Measurements from ENCODE around the gene CCDC124. TPM values are rescaled to one million over a fixed set of nuclear protein-coding genes. Genes with fewer than 3 reads are reported as not detected.

CCDC124 gene
- total and polyA plus RNA-seq, 2 of the 4 experiments (the other 2 are of a cell fraction) = 30.1 to 112 TPM

- no peak overlapping the region for H2BK120ac ChIP-seq (ENCODE audit: low read depth, low read length)
- dilution Hi-C loops (cut with HindIII; ENCODE audit: low sequenced_read_pairs, unreplicated experiment) = no loop called here
Observed at GRCh38 chr19:17972230-17972629, 39.4 kb downstream of the CCDC124 start.

More at GRCh38 chr19:17972230-17972629, 39.4 kb downstream of the CCDC124 start:
- DNase-seq (no peak), ATAC-seq (ENCODE audit: low read depth) (no peak)
- H2BK5ac ChIP-seq (ENCODE audit: low read depth, low read length, poor library complexity, severe bottlenecking) = no peak overlapping the region
- H3K14ac ChIP-seq (replicated peaks; ENCODE audit: low read depth, low read length) = no peak overlapping the region
- WGBS, 2 experiments (ENCODE audit: extremely low coverage in 2 of 2, insufficient read length in 1 of 2) = no CpG with 5 or more reads among the region's 1 CpG
- TF ChIP-seq MAZ (IDR thresholded peaks at IDR 0.05; ENCODE audit: borderline replicate concordance, low read depth, low read length) (no peak), RAD21 (IDR thresholded peaks at IDR 0.05; ENCODE audit: low read length) (no peak), RCOR1 (IDR thresholded peaks at IDR 0.05; ENCODE audit: insufficient replicate concordance, low read length) (no peak), CEBPB (IDR thresholded peaks at IDR 0.05; ENCODE audit: low read depth, low read length) (no peak), CHD1 (IDR thresholded peaks at IDR 0.05; ENCODE audit: low read depth, low read length) (no peak), MXI1 (IDR thresholded peaks at IDR 0.05; ENCODE audit: borderline replicate concordance, low read depth, low read length) (no peak), SMC3 (IDR thresholded peaks at IDR 0.05; ENCODE audit: low read depth, low read length) (no peak), FOS (IDR thresholded peaks at IDR 0.05; ENCODE audit: low read depth, low read length) (no peak), MAFK (IDR thresholded peaks at IDR 0.05; ENCODE audit: low read depth, low read length) (no peak), POLR2A (IDR thresholded peaks at IDR 0.05; ENCODE audit: low read depth, low read length) (no peak), BHLHE40 (IDR thresholded peaks at IDR 0.05; ENCODE audit: low read depth, low read length) (no peak), RFX5 (IDR thresholded peaks at IDR 0.05; ENCODE audit: low read depth, low read length) (no peak), NFE2L2 (IDR thresholded peaks at IDR 0.05; ENCODE audit: low read depth, low read length) (no peak)
- TF ChIP-seq, protein P1, sequence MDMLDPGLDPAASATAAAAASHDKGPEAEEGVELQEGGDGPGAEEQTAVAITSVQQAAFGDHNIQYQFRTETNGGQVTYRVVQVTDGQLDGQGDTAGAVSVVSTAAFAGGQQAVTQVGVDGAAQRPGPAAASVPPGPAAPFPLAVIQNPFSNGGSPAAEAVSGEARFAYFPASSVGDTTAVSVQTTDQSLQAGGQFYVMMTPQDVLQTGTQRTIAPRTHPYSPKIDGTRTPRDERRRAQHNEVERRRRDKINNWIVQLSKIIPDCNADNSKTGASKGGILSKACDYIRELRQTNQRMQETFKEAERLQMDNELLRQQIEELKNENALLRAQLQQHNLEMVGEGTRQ (IDR thresholded peaks at IDR 0.05; ENCODE audit: low read depth, low read length) = no peak
- TF ChIP-seq, protein P2, sequence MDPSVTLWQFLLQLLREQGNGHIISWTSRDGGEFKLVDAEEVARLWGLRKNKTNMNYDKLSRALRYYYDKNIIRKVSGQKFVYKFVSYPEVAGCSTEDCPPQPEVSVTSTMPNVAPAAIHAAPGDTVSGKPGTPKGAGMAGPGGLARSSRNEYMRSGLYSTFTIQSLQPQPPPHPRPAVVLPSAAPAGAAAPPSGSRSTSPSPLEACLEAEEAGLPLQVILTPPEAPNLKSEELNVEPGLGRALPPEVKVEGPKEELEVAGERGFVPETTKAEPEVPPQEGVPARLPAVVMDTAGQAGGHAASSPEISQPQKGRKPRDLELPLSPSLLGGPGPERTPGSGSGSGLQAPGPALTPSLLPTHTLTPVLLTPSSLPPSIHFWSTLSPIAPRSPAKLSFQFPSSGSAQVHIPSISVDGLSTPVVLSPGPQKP (IDR thresholded peaks at IDR 0.05; ENCODE audit: borderline replicate concordance, low read depth, low read length) = no peak
- TF ChIP-seq, protein P3, sequence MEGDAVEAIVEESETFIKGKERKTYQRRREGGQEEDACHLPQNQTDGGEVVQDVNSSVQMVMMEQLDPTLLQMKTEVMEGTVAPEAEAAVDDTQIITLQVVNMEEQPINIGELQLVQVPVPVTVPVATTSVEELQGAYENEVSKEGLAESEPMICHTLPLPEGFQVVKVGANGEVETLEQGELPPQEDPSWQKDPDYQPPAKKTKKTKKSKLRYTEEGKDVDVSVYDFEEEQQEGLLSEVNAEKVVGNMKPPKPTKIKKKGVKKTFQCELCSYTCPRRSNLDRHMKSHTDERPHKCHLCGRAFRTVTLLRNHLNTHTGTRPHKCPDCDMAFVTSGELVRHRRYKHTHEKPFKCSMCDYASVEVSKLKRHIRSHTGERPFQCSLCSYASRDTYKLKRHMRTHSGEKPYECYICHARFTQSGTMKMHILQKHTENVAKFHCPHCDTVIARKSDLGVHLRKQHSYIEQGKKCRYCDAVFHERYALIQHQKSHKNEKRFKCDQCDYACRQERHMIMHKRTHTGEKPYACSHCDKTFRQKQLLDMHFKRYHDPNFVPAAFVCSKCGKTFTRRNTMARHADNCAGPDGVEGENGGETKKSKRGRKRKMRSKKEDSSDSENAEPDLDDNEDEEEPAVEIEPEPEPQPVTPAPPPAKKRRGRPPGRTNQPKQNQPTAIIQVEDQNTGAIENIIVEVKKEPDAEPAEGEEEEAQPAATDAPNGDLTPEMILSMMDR (conservative IDR thresholded peaks at IDR 0.05; ENCODE audit: low read depth, low read length) = no peak
- H3K9me3 ChIP-seq (ENCODE audit: control insufficient read depth, insufficient read depth, low read length) = no peaks in the 10 kb centered on the region
- no TSS peak for BruUV-seq (replicated peaks)
- no peak overlapping the region for H3K18ac ChIP-seq (ENCODE audit: low read depth, low read length)
- H2AK5ac ChIP-seq (ENCODE audit: low read depth, low read length) = no peak overlapping the region
- H2AK9ac ChIP-seq (replicated peaks; ENCODE audit: low read depth, low read length, poor library complexity) = no peak overlapping the region
- H4K8ac ChIP-seq (ENCODE audit: low read depth in 2 of 2, low read length in 2 of 2) = no peak overlapping the region
- no peak overlapping the region for H4K91ac ChIP-seq (ENCODE audit: insufficient read depth, low read depth, low read length)
- H3K27me3 ChIP-seq (ENCODE audit: control insufficient read depth, insufficient read depth, low read length) = peaks cover 41% of the 10 kb centered on the region
- H3K27ac ChIP-seq (ENCODE audit: insufficient read depth, low read length) = no peak overlapping the region
- H3K79me1 ChIP-seq (ENCODE audit: low read depth in 1 of 2, low read length in 2 of 2) = no peaks in the 10 kb centered on the region
- H3K56ac ChIP-seq (ENCODE audit: extremely low read depth, insufficient read depth, low read length) = no peak overlapping the region
- H3K4me2 ChIP-seq (ENCODE audit: low read depth, low read length) = no peak overlapping the region
- H4K5ac ChIP-seq (ENCODE audit: low read depth, low read length) = no peak overlapping the region
- in situ Hi-C loops (cut with MboI; ENCODE audit: low sequenced_read_pairs) = no loop called here
- H3K23ac ChIP-seq (ENCODE audit: low read depth, low read length) = no peak overlapping the region
- H3K4me3 ChIP-seq (ENCODE audit: insufficient read depth, low read depth, low read length) = no peak overlapping the region
- intact Hi-C loops (cut with micrococcal nuclease) = no loop called here
- ChIA-PET POLR2A (ENCODE audit: unreplicated experiment) (no interaction called here), CTCF (no interaction called here)
- H3K9me1 ChIP-seq (ENCODE audit: insufficient read depth, low read length) = no peaks in the 10 kb centered on the region
- no peaks in the 10 kb centered on the region for H3K4me1 ChIP-seq (ENCODE audit: control insufficient read depth, insufficient read depth, low read length)
- no peak overlapping the region for H3K9ac ChIP-seq (ENCODE audit: low read depth, low read length)
- H4K20me1 ChIP-seq (ENCODE audit: insufficient read depth, low read length) = no peaks in the 10 kb centered on the region
- no peaks in the 10 kb centered on the region for H3K36me3 ChIP-seq (ENCODE audit: control insufficient read depth, insufficient read depth, low read length)
- H2BK15ac ChIP-seq (ENCODE audit: low read depth, low read length) = no peak overlapping the region
- no peak overlapping the region for H3K4ac ChIP-seq (ENCODE audit: low read depth, low read length)
- H2BK20ac ChIP-seq (ENCODE audit: low read depth, low read length) = no peak overlapping the region
- no peak overlapping the region for H2AFZ ChIP-seq (replicated peaks; ENCODE audit: low read length, poor library complexity)

All from IMR-90 (cell line).